ENCODE data around the gene MOCS3.
"Not testable (repeated sequence)": the region's sequence is repeated elsewhere in the genome, so short reads cannot be mapped to it uniquely, and the experiment has no call there.

Gene MOCS3

DNA sequence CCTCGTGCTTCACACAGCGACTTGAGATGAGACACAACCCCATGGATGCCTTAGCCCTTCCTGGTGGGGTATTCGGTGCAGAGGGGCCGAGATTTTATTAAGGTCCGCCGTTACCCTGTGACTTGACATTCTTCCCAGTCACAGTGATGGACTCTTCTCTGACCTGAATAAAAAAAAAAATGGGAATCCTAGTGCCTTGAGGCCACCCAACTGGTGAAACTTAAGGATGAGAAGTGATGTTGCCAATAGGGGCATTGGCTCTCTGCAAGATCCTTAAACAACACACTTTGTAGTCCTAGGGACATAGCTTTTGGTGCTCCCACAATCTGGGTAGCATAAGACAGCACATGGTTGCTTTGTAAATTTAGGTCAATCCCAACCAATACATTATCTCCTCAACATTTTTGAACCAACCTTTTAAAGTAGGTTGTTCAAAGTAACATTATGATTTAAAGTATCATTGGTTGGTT, 26.6 kb upstream of the MOCS3 start:
- no peak for DNase-seq (ENCODE audit: low read depth)

DNA sequence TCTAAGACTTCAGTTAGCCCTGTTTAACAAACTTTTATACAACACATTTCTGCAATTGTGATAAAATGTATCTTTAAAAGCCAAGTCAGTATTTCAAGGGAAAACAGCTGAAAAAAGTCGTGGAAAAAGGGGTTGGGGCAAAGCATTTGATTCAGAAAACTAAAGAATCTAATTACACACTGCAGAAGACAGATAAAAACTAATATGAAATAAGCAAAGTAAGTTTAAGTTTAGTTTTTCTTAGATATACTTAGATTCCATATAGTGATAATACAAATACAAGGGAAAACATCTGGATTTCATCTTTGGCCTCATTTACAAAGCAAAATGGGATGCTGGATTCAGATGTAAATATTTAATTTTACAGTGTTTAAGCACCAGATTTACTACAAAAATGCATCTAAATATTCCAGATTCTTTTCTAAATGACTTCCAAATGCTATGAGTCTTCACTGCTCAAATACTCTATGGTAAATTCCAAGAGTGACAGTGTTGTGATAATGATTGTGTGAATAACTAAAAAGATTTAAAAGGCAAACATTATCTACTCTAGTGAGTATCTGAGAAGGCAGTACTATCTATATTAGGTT, 25.8 kb upstream of the MOCS3 start:
- no peak for DNase-seq (ENCODE audit: low read depth)

DNA sequence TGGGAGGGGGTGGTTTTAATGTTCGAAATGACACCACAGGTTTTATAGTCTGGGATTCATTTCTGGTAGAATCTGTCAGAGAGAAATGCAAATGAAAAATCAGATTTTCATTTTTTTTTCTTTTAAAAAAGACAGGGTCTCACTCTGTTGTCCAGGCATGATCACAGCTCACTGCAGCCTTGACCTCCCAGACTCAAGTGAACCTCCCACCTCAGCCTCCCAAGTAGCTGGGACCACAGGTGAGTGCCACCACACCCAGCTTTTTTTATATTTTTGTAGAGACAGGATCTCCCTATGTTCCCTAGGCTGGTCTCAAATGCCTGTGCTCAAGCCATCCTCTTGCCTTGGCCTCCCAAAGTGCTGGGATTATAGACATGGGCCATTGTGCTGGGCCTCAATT, 25.0 kb upstream of the MOCS3 start:
- DNase-seq (ENCODE audit: low read depth) = no peak

DNA sequence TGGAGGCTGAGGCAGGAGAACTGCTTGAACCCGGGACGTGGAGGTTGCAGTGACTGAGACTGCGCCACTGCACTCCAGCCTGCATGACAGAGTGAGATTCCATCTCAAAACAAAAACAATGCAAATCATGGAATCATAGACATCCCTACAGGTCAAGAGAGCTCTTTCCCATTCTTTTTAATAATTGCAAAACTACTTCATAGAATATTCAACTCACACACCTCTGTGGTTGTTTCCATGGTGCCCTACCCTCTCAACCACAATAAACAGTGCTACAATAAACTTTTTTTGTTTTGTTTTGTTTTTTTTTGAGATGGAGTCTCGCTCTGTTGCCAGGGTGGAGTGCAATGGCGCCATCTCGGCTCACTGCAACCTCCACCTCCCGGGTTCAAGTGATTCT, 15.5 kb upstream of the MOCS3 start:
- no peak for DNase-seq (ENCODE audit: low read depth)

DNA sequence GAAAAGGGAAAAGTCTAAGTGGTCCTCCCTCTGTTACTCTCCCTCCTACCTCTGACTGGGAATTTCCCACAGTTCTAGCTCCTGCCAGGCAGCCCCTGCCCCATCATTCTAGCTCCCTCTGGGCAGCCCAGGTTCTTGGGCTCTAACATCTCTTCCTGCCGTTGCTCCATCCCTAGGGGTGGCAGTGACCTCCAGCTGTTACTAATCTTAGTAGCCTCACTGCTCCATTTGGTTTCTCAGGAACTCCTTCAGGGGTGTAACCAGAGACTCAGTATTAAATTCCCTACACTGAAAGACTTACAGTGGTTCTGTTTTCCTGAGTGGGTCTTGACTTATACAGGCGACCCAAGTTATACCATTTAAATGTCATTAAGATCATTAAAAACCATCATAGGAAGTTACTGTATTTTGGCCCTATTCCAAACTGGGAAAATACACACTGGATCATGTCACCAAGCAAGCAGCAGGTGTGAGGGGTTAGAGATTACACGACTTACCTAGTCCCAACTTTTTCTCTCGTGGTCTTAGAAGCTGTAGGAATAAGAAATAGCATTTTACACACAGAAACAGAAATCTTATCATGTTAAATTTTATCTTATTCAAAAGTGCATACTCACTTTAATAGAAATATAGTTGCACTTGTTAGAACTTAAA, 10.4 kb upstream of the MOCS3 start:
- no peak for DNase-seq (ENCODE audit: low read depth)

DNA sequence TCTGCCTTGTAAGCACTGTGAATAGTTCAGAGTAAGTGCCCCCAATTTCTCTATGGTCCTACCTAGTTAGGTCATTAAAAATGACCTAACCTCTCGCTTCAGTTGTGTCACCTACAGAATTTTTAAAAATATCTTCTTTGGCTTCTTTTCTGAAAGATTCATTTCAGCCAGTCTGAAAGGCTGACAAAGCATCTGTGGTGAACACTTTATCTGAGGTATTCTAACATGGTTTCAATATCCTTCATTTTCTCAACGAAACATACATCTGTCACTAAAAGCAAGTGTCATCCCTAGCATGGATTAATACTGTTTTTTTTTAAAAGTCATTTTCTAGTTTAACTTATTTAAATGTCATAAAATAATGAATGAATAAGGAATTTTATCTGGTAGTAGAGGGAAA, 5.4 kb upstream of the MOCS3 start:
- DNase-seq (ENCODE audit: low read depth) = no peak

DNA sequence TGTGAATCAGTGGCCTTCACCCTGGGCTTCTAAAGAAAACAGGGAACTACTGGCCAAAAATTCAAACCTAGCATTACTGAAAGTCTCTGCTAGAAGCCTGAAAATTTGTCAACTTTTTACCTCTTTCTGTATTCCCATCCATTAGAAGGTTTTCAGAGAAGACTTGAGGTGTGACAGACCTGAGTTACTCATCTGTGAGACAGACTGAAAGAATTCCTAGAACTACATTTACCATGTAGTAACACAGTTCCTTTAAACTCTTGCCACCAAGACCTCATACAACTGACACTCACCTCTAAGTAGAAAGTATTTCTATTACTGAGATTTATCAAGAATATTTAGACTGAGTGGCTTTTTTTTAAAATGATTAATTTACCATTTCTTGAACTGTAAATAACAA, 4.8 kb upstream of the MOCS3 start:
- DNase-seq (ENCODE audit: low read depth) = no peak

DNA sequence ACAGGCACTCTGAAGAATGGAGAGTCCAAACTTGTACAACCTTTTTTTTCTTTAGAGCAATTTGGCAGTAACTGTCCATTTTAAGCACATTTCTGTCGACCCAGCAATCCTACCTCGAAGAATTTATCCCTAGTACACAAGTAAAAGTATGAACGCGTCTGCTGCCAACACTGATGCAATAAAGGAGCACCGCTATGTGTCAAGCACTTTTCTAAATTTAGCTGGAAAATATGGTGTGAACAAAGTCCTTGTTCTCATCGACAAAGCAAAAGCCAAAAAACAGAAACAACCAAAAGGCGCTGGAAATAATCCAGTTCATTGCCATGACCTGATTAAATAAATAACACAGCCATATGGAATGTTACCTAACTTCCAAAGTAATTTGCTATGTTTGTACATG, 1.3 kb upstream of the MOCS3 start:
- DNase-seq (ENCODE audit: low read depth) = no peak

DNA sequence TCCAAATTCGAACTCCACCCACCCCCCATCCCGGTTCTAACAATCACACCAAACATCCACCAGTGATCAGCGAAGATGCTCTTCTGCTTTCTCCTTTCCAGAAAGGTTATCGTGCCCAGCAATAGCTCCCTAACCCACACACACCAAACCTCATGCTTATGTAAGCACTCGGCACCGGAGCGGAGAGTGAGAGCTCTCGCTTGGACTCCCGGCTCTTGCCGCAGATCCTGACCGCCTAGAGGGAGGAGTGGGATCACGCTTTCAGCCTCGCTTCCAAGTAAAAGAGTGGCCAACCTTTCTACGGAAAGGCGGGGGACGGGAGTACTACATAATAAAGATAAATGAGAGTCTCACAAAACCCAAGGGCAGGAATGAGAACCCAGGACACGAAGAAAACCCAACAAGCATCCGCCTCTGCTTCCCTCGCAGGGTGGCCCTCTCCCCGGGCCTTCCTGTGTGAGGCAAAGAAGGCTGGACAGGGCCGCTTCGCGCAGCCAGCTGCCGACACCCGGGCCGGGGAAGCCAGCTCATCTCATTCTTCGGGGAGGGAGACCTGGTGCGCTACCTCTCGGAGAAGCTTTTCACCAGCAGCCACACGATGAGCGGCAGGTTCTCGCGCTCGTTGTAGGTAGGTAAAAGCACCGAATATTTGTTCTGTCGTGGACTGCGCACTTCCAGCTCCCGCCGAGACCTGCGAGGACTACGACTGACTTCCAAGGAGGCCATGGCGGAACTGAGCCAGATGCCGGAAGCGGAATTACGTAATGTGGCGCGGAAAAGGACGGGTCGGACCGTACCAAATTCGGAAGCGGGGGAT, 612 bp upstream of the MOCS3 start, which contains the start of gene DPM1:
Gene DPM1 (minus strand): TSS at position 735 of the 817 bp plus-strand sequence. CDS start 9 bp downstream, at position 726.
- DNase-seq (ENCODE audit: low read depth) = peak; percentile 87

DNA sequence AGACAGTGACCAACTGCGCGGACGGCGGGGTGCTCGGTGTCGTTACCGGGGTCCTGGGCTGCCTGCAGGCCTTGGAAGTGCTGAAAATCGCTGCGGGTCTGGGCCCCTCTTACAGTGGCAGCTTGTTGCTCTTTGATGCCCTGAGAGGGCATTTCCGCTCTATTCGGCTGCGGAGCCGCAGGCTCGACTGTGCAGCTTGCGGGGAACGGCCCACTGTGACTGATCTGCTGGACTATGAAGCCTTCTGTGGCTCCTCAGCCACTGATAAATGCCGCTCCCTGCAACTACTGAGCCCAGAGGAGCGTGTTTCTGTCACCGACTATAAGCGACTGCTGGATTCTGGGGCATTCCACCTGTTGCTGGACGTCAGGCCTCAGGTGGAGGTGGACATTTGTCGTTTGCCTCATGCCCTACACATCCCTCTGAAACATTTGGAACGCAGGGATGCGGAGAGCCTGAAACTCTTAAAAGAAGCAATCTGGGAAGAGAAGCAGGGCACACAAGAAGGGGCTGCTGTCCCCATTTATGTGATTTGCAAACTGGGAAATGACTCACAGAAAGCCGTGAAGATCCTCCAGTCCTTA, 1.0 kb downstream of the MOCS3 start:
- no peak for DNase-seq (ENCODE audit: low read depth)

DNA sequence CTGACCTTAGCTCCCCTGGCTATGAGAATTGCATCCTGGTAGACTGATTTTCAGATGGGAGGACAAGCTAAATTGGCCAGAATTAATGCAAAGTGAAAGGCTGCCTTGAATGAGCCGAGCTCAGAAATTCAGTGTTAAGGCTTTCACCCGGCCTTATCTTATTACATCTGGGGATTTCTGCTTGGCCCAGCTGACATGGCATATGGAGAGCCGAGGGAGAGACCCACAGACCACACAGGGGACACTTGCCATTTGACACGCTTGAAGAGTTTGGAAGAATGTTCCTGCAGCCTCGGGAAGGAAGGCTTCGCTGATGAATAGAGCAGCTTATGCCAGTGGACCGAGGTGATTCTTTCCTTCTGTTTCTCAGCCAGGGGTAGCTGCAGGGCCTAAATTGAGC, 9.0 kb downstream of the MOCS3 start:
- DNase-seq (ENCODE audit: low read depth) = no peak

DNA sequence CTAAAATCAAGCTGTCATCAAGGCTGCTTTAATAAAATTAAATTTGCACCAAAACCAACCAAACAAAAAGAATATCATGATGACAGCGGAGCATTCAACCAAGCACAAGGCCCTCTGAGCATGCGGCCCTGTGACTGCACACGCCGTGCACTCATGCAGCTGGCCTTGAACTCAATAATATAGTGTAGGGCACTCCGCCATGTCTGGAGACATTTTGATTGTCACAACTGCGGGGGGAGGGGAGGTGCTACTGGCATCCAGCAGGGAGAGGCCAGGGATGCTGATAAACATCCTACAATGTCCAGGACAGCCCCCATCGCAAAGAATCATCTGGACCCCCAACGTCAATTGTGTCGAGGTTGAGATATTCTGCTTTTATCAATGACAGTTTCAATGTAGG, 9.7 kb downstream of the MOCS3 start:
- DNase-seq (ENCODE audit: low read depth) = no peak

DNA sequence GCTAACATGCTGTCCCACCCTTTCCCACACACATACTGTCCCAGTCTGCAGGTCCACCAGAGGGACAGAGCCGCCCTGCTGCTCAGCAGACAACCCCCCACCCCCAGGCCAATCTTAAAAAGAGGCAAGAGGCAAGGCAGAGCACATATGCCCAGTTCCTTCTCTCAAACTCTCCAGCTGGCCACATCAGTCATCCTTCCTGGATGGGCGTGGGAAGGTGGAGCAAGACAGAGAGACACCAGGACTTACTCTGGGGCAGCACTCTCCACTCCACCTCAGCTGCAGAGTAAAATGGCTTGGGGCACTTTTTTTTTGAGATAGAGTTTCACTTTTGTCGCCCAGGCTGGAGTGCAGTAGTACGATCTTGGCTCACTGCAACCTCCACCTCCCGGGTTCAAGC, 10.8 kb downstream of the MOCS3 start:
- DNase-seq (ENCODE audit: low read depth) = no peak

DNA sequence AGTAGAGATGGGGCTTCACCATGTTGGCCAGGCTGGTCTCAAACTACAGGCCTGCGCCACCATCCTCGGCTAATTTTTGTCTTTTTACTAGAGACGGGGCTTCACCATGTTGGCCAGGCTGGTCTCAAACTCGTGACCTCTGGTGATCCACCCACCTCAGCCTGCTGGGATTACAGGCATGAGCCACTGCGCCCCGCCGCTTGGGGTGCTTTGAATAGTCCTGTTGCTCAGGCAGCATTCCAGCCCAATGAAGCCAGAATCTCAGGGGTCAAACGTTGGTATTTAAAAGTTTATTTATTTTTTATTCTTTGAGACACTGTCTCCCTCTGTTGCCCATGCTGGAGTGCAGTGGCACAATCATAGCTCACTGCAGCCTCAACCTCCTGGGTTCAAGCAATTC, 11.3 kb downstream of the MOCS3 start:
- no peak for DNase-seq (ENCODE audit: low read depth)

DNA sequence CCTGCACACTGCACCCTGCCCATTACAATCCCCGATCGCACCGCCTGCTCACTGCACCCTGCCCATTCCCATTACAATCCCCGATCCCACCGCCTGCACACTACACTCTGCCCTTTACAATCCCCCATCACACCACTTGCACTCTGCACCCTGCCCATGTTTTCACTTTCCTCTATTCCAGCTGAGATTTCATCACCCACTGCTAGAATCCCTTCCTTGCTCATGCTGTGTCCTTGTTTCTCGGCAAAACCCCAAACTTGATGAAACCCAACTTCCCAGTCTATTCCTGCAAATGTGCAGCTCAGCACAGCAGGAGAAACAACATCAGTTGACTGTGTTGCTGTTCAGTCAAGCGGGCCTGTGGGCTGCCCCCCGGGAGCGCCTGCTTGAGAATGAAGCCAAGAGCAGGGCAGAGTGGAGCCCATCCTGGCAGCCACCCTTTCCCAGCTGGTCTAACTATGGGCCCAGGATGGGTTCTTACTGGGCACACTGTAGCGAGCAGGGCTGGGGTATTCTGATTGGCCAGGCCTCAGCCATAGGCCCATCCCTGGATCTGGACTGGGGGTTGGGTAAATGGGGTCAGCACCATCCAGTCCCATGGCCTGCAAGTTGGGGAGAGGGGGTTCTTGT, 17.2 kb downstream of the MOCS3 start:
- DNase-seq (ENCODE audit: low read depth) = no peak

DNA sequence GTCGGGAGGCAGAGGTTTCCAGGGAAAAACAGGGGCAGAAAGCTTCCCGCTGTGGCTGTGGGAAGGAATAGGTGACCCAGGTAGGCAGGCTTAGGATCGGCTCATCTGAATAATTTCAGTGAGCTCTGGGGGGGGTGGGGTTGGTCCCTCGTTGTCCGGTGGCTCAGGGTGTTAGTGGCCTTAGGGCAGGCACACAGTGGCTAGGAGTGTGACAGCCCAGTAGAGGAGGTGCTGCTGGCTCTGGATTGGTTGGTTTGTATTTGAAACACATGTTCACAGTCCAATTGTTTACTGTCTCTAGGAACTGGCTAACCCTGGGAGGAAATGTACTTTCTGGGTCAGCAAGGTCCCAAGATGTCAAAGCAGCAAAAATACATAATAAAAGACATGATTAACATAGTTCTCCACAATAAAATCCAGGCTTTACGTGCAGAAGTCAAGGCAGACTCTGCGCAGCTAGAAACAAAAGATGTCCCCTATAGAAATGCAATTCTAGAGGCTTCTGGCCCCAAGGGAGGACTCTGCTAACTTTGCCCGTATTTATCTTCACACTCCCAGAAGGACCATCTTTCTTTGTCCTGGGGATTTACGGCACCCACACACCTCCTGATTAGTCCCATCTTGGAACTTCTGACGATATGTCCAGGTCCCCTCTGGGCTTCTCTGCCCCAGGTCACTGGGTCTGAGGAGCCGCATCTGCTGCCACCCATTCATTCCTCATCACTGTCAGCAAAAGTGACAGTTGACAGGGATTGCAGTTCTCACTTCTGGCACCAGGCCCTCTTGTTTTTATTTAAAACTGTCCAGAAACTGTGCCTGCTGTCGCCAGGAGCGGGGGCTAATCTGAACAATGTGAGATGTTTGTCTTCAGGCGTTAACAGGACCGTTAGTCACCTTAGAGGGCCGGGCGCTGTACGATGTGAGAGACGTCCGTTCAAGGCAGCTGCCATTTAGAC, 18.7 kb downstream of the MOCS3 start:
- no peak for DNase-seq (ENCODE audit: low read depth)

DNA sequence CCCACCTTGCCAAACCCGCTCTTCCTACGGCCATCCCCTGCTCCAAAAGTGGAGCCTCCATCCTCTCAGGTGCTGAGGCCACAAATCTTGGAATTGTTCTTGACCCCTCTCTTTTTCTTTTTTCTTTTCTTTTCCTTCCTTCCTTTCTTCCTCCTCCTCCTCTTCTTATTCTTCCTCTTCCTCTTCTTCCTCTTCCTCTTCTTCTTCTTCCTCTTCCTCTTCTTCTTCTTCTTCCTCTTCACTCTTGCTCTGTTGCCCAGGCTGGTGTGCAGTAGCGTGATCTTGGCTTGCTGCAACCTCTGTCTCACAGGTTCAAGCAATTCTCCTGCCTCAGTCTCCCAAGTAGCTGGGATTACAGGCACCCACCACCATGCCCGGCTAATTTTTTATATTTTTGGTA, 19.9 kb downstream of the MOCS3 start:
- not testable (repeated sequence) for DNase-seq (ENCODE audit: low read depth)

DNA sequence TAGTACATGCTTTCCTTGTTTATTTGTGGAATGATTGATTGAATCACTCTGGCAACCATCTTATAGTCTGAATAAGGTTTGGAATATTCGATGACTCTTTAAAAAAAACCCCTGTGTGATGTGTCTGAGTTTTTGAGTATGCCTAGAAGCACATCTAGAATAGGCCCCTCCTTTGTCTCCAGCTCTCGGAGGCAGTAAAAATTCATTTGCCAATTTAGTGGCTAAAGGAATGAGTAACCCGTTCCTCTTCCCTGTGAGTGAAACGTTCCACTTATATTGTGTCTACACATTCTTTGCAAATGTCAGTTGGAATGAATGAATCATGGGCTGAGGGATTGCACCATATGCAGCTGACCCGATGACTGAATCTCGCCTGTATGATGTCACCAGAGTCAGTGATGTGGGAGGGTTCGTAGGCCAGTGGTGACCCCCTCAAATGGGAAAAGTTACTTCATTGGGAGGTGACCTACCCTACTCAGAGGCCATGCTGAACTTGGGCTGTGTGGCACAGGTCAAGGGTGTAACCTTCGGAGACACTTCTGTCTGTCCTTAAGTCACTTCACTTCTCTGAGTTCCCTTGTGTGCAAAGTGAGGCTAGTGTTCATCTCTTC, 21.6 kb downstream of the MOCS3 start:
- no peak for DNase-seq (ENCODE audit: low read depth)

DNA sequence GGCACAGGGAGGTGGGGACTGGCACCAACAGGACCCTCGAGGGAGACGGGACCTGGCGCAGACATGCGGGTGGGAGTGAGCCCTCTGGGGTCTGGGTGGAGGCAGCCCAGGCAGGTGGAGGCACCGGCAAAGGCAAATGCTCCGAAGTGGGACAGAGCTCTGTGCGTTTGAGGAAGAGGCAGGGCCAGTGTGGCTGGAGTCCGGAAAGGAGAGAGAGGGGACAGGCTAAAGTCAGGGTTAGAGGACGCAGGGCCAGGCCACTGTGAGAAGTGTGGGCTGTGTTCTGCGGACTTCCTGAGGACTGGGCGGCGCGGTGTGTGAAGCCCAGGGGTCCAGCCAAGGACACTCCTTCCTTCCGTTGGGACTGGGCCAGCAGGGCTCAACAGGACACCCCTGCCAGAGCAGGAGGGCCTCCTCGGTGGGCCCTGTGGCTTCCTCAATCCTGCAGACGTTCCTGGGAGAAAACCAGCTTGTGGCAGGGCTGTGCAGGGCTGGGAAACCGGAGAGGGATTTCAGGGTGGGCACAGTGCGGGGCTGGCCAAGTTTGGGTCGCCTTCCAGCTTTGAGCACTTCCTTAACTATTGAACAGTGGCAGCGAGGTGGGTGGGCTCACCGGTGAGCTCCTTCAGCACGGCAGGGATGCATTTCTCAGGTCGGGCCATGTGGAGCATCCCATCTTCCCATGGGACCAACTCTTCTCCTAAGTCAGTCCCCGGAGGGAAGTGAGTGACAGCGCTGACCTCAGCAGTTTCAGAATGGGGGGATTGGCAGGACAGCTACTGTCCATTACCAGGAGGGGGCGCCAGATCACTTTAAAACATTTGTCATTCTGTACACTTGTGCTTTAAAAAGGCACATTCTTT, 22.5 kb downstream of the MOCS3 start:
- DNase-seq (ENCODE audit: low read depth) = peak; percentile 48

DNA sequence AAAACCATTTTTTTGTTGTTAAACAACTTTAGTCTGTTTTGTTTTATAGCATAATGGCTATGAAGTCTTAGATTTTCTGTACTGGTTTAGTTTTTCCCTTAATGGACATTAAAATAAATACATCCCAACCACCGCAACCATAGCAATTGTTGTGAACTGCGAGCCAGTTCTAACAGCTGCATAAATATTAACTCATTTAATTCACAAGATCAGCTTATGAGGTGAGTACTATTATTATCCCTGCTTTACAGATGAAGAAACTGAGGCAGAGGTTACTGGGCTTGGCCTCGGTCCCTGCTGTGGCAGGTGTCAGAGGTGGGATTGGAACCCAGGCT, 23.1 kb downstream of the MOCS3 start:
- no peak for DNase-seq (ENCODE audit: low read depth)

All from T follicular helper cell (primary cell).